Putamen (tissue), 1 donor: Measurements from ENCODE around the gene CACUL1.
A peak's percentile ranks its signal among the peaks of the same experiment; 100 is the strongest.
"Not testable (repeated sequence)": the region's sequence is repeated elsewhere in the genome, so short reads cannot be mapped to it uniquely, and the experiment has no call there.

Source experiments
- DNase-seq: peaks from one replicate; pipeline ENCODE4 v3.0.0-alpha.2; 2016; ENCODE audit warnings: low spot score

The CACUL1 gene

GRCh38 chr10:118754556-118755423, at the start of gene CACUL1:
Gene CACUL1 (minus strand): TSS chr10:118754970. CDS start chr10:118754762, 208 bp downstream.
- peak; percentile 100 for DNase-seq

GRCh38 chr10:118804262-118804773, 49.5 kb upstream of the CACUL1 start:
- DNase-seq, result no peak

GRCh38 chr10:118802126-118802793, 47.5 kb upstream of the CACUL1 start:
- no peak for DNase-seq

- no peak for DNase-seq
These were observed 46.1 kb upstream of the CACUL1 start for GRCh38 chr10:118800920-118801319.

GRCh38 chr10:118799777-118800176, 45.0 kb upstream of the CACUL1 start:
- no peak for DNase-seq

- DNase-seq, result no peak
These were observed 43.5 kb upstream of the CACUL1 start for GRCh38 chr10:118798231-118798662.

- DNase-seq, result not testable (repeated sequence)
These were observed 40.2 kb upstream of the CACUL1 start for GRCh38 chr10:118794971-118795370.

GRCh38 chr10:118793545-118793944, 38.8 kb upstream of the CACUL1 start:
- DNase-seq, result no peak

GRCh38 chr10:118792526-118792925, 37.8 kb upstream of the CACUL1 start:
- peak; percentile 44 for DNase-seq

- no peak for DNase-seq
These were observed 35.3 kb upstream of the CACUL1 start for GRCh38 chr10:118790058-118790457.

GRCh38 chr10:118785551-118785950, 30.8 kb upstream of the CACUL1 start:
- DNase-seq, result no peak

- no peak for DNase-seq
These were observed 29.2 kb upstream of the CACUL1 start for GRCh38 chr10:118783776-118784545.

- DNase-seq, result not testable (repeated sequence)
These were observed 28.2 kb upstream of the CACUL1 start for GRCh38 chr10:118782916-118783465.

GRCh38 chr10:118781541-118781940, 26.8 kb upstream of the CACUL1 start:
- no peak for DNase-seq

- no peak for DNase-seq
These were observed 24.0 kb upstream of the CACUL1 start for GRCh38 chr10:118778727-118779126.

GRCh38 chr10:118776960-118777359, 22.2 kb upstream of the CACUL1 start:
- DNase-seq, result no peak

GRCh38 chr10:118776033-118776432, 21.3 kb upstream of the CACUL1 start:
- no peak for DNase-seq

GRCh38 chr10:118775478-118775877, 20.7 kb upstream of the CACUL1 start:
- no peak for DNase-seq

- DNase-seq, result no peak
These were observed 18.3 kb upstream of the CACUL1 start for GRCh38 chr10:118773041-118773440.

GRCh38 chr10:118771976-118772375, 17.2 kb upstream of the CACUL1 start:
- DNase-seq, result no peak

GRCh38 chr10:118769898-118770600, 15.3 kb upstream of the CACUL1 start:
- DNase-seq, result no peak
